HepG2 (cell line): ENCODE results near the gene FETUB. TPM values are rescaled to one million over a fixed set of nuclear protein-coding genes. Genes with fewer than 3 reads are reported as not detected.

Source experiments
- ATF1 ChIP-seq: IDR thresholded peaks from 2 replicates; pipeline ENCODE4 v1.6.1; 2016; ENCODE audit warnings: mild to moderate bottlenecking, control low read depth
- JARID2 ChIP-seq: sonication (generic); formaldehyde crosslinking; IDR thresholded peaks from 2 replicates; pipeline ENCODE4 v1.8.1; 2023; ENCODE audit warnings: missing genetic modification reagents, inconsistent platforms; ENCODE audit not compliant: insufficient replicate concordance
- NBN ChIP-seq: fragments of 450-650 bp; conservative IDR thresholded peaks from 2 replicates; pipeline ENCODE4 v1.6.1; 2017
- YY1 ChIP-seq: IDR thresholded peaks from 2 replicates; pipeline ENCODE4 v1.6.1; 2011; ENCODE audit warnings: low read length, low read depth, moderate library complexity, mild to moderate bottlenecking; ENCODE audit not compliant: insufficient read depth, insufficient replicate concordance
- ZKSCAN1 ChIP-seq: fragments of 150-350 bp; IDR thresholded peaks from 2 replicates; pipeline ENCODE4 v1.6.1; 2014; ENCODE audit warnings: low read length
- ZNF263 ChIP-seq: sonication (generic); formaldehyde crosslinking; IDR thresholded peaks from 2 replicates; pipeline ENCODE4 v1.4.0; 2020; ENCODE audit warnings: missing genetic modification reagents
- ZNF264 ChIP-seq: sonication (generic); formaldehyde crosslinking; IDR thresholded peaks from 2 replicates; pipeline ENCODE4 v1.4.0; 2020; ENCODE audit warnings: missing genetic modification reagents
- polyA plus RNA-seq, 8 experiments: library from polyadenylated mRNA; depleted of rRNA in 3 of 8; stranded (reverse) in 7 of 8; unstranded in 1 of 8; fragments of >200 nt; fragmentation: Illumina TruSeq in 4 of 8; extraction: Trizol in 4 of 8; gene quantifications; 2 replicates each; pipeline versions ENCODE4 v1.2.1 to v1.2.3, GENCODE V29; 2011 to 2016; ENCODE audit warnings: low read depth in 4 of 8, missing spikeins in 1 of 8, mixed read lengths in 1 of 8; ENCODE audit not compliant: insufficient read depth in 1 of 8
- total RNA-seq, 5 experiments: library from RNA; depleted of rRNA; stranded (reverse); fragments of >200 nt; fragmentation: Illumina TruSeq; extraction: Trizol; gene quantifications; 2 replicates each; pipeline ENCODE4 v1.2.3, GENCODE V29; 2016; ENCODE audit warnings: low read depth in 1 of 5
- TF ChIP-seq, protein P1 (sequence below): sonication (generic); formaldehyde crosslinking; IDR thresholded peaks from 2 replicates; pipeline ENCODE4 v1.4.0; 2020; ENCODE audit warnings: mild to moderate bottlenecking, low read depth, missing genetic modification reagents
- TF ChIP-seq, protein P2 (sequence below): sonication (generic); formaldehyde crosslinking; IDR thresholded peaks from 2 replicates; pipeline ENCODE4 v1.5.1; 2020; ENCODE audit warnings: mild to moderate bottlenecking, missing genetic modification reagents
- TF ChIP-seq, protein P3 (sequence below): sonication (generic); formaldehyde crosslinking; IDR thresholded peaks from 2 replicates; pipeline ENCODE4 v1.8.1; 2023; ENCODE audit warnings: mild to moderate bottlenecking, missing genetic modification reagents
- TF ChIP-seq, protein P4 (sequence below): sonication (generic); formaldehyde crosslinking; IDR thresholded peaks from 2 replicates; pipeline ENCODE4 v1.5.0; 2020; ENCODE audit warnings: missing genetic modification reagents
- TF ChIP-seq, protein P5 (sequence below): sonication (generic); formaldehyde crosslinking; IDR thresholded peaks from 2 replicates; pipeline ENCODE4 v1.5.0; 2020; ENCODE audit warnings: missing genetic modification reagents
- TF ChIP-seq, protein P6 (sequence below): sonication (generic); formaldehyde crosslinking; IDR thresholded peaks from 2 replicates; pipeline ENCODE4 v1.5.0; 2020; ENCODE audit warnings: mild to moderate bottlenecking, missing genetic modification reagents
- TF ChIP-seq, protein P7 (sequence below): sonication (generic); formaldehyde crosslinking; IDR thresholded peaks from 2 replicates; pipeline ENCODE4 v1.5.0; 2020; ENCODE audit warnings: mild to moderate bottlenecking, missing genetic modification reagents, moderate library complexity

FETUB gene
- total and polyA plus RNA-seq, 2 of the 13 experiments (the other 11 are each of a cell fraction or from before 2014, with no cell fraction given): 2.1 to 4.4 TPM

DNA sequence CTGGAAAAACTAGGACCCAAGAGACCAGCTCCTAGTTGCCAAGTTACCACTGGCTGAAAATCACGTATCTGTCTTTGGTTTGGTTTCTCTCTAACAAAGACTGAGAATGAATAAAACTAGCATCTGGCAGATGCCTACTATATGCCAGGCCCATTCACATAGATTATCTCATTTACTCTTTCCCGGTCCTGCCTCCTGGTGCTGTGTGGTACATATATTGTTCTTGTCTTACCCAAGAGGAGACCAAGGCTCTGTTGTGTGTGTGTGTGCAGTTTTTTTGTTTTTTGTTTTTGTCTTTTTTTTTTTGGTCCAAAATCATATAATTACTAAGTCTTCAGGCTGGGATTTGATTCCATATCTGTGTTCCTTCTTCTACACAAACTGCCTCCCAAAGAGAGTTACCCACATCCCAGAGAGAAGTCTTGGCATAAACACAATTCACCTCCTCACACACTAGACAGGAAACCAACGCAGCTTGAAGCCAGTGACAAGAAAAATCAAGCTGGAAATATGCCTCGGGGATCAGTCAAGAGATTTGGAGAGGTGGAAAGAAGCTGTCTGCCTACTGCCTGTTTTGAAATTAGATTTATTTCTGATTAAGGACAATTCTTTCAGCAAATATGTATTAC lies 26.4 kb upstream of the FETUB start (continued):
- TF ChIP-seq, protein P1, sequence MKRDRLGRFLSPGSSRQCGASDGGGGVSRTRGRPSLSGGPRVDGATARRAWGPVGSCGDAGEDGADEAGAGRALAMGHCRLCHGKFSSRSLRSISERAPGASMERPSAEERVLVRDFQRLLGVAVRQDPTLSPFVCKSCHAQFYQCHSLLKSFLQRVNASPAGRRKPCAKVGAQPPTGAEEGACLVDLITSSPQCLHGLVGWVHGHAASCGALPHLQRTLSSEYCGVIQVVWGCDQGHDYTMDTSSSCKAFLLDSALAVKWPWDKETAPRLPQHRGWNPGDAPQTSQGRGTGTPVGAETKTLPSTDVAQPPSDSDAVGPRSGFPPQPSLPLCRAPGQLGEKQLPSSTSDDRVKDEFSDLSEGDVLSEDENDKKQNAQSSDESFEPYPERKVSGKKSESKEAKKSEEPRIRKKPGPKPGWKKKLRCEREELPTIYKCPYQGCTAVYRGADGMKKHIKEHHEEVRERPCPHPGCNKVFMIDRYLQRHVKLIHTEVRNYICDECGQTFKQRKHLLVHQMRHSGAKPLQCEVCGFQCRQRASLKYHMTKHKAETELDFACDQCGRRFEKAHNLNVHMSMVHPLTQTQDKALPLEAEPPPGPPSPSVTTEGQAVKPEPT: no peak
- TF ChIP-seq, protein P2, sequence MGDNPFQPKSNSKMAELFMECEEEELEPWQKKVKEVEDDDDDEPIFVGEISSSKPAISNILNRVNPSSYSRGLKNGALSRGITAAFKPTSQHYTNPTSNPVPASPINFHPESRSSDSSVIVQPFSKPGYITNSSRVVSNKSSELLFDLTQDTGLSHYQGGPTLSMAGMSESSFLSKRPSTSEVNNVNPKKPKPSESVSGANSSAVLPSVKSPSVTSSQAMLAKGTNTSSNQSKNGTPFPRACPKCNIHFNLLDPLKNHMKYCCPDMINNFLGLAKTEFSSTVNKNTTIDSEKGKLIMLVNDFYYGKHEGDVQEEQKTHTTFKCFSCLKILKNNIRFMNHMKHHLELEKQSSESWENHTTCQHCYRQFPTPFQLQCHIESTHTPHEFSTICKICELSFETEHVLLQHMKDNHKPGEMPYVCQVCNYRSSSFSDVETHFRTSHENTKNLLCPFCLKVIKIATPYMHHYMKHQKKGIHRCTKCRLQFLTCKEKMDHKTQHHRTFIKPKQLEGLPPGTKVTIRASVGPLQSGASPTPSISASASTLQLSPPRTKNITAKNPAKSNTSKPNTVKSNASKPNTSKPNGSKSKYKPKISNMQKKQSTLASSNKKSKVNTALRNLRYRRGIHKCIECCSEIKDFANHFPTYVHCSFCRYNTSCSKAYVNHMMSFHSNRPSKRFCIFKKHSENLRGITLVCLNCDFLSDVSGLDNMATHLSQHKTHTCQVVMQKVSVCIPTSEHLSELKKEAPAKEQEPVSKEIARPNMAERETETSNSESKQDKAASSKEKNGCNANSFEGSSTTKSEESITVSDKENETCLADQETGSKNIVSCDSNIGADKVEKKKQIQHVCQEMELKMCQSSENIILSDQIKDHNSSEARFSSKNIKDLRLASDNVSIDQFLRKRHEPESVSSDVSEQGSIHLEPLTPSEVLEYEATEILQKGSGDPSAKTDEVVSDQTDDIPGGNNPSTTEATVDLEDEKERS (CRISPR knock-in tag): no peak
- TF ChIP-seq ZKSCAN1 (no peak), JARID2 (CRISPR knock-in tag) (no peak), NBN (no peak), ZNF263 (CRISPR knock-in tag) (no peak; the same call in 1 of the 2 replicates), YY1 (no peak), ZNF264 (CRISPR knock-in tag) (no peak), ATF1 (CRISPR knock-in tag) (no peak)
- TF ChIP-seq, protein P3, sequence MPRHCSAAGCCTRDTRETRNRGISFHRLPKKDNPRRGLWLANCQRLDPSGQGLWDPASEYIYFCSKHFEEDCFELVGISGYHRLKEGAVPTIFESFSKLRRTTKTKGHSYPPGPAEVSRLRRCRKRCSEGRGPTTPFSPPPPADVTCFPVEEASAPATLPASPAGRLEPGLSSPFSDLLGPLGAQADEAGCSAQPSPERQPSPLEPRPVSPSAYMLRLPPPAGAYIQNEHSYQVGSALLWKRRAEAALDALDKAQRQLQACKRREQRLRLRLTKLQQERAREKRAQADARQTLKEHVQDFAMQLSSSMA: no peak
- TF ChIP-seq, protein P4, sequence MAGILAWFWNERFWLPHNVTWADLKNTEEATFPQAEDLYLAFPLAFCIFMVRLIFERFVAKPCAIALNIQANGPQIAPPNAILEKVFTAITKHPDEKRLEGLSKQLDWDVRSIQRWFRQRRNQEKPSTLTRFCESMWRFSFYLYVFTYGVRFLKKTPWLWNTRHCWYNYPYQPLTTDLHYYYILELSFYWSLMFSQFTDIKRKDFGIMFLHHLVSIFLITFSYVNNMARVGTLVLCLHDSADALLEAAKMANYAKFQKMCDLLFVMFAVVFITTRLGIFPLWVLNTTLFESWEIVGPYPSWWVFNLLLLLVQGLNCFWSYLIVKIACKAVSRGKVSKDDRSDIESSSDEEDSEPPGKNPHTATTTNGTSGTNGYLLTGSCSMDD (CRISPR knock-in tag): no peak
- TF ChIP-seq, protein P5, sequence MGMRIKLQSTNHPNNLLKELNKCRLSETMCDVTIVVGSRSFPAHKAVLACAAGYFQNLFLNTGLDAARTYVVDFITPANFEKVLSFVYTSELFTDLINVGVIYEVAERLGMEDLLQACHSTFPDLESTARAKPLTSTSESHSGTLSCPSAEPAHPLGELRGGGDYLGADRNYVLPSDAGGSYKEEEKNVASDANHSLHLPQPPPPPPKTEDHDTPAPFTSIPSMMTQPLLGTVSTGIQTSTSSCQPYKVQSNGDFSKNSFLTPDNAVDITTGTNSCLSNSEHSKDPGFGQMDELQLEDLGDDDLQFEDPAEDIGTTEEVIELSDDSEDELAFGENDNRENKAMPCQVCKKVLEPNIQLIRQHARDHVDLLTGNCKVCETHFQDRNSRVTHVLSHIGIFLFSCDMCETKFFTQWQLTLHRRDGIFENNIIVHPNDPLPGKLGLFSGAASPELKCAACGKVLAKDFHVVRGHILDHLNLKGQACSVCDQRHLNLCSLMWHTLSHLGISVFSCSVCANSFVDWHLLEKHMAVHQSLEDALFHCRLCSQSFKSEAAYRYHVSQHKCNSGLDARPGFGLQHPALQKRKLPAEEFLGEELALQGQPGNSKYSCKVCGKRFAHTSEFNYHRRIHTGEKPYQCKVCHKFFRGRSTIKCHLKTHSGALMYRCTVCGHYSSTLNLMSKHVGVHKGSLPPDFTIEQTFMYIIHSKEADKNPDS (CRISPR knock-in tag): no peak
- TF ChIP-seq, protein P6, sequence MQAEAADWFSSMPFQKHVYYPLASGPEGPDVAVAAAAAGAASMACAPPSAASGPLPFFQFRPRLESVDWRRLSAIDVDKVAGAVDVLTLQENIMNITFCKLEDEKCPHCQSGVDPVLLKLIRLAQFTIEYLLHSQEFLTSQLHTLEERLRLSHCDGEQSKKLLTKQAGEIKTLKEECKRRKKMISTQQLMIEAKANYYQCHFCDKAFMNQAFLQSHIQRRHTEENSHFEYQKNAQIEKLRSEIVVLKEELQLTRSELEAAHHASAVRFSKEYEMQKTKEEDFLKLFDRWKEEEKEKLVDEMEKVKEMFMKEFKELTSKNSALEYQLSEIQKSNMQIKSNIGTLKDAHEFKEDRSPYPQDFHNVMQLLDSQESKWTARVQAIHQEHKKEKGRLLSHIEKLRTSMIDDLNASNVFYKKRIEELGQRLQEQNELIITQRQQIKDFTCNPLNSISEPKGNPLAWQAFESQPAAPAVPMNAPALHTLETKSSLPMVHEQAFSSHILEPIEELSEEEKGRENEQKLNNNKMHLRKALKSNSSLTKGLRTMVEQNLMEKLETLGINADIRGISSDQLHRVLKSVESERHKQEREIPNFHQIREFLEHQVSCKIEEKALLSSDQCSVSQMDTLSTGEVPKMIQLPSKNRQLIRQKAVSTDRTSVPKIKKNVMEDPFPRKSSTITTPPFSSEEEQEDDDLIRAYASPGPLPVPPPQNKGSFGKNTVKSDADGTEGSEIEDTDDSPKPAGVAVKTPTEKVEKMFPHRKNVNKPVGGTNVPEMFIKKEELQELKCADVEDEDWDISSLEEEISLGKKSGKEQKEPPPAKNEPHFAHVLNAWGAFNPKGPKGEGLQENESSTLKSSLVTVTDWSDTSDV (CRISPR knock-in tag): no peak
- TF ChIP-seq, protein P7, sequence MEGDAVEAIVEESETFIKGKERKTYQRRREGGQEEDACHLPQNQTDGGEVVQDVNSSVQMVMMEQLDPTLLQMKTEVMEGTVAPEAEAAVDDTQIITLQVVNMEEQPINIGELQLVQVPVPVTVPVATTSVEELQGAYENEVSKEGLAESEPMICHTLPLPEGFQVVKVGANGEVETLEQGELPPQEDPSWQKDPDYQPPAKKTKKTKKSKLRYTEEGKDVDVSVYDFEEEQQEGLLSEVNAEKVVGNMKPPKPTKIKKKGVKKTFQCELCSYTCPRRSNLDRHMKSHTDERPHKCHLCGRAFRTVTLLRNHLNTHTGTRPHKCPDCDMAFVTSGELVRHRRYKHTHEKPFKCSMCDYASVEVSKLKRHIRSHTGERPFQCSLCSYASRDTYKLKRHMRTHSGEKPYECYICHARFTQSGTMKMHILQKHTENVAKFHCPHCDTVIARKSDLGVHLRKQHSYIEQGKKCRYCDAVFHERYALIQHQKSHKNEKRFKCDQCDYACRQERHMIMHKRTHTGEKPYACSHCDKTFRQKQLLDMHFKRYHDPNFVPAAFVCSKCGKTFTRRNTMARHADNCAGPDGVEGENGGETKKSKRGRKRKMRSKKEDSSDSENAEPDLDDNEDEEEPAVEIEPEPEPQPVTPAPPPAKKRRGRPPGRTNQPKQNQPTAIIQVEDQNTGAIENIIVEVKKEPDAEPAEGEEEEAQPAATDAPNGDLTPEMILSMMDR (CRISPR knock-in tag): 0 out of 2 replicates have a peak, but pooled peaks have one; percentile 2
